Endothelial cell (in vitro differentiated cells): Measurements from ENCODE around the gene MT1A. TPM values are rescaled to one million over a fixed set of nuclear protein-coding genes. Genes with fewer than 3 reads are reported as not detected.

Experiments used
- DNase-seq: peaks from one replicate; pipeline ENCODE4 v3.0.0; 2021; ENCODE audit warnings: low spot score
- H3K27ac Mint-ChIP-seq: one replicate; pipeline ENCODE4 v1.8.0; 2021; ENCODE audit warnings: mixed read lengths, inconsistent platforms; ENCODE audit not compliant: unreplicated experiment
- H3K27me3 Mint-ChIP-seq: one replicate; pipeline ENCODE4 v1.8.0; 2021; ENCODE audit warnings: mild to moderate bottlenecking, moderate library complexity, mixed read lengths, inconsistent platforms; ENCODE audit not compliant: unreplicated experiment
- H3K36me3 Mint-ChIP-seq: one replicate; pipeline ENCODE4 v1.8.0; 2021; ENCODE audit warnings: mild to moderate bottlenecking, low read depth, mixed read lengths, inconsistent platforms; ENCODE audit not compliant: unreplicated experiment
- H3K4me1 Mint-ChIP-seq: one replicate; pipeline ENCODE4 v1.8.0; 2021; ENCODE audit warnings: mild to moderate bottlenecking, mixed read lengths, inconsistent platforms; ENCODE audit not compliant: unreplicated experiment
- H3K4me3 Mint-ChIP-seq: one replicate; pipeline ENCODE4 v1.8.0; 2021; ENCODE audit warnings: mild to moderate bottlenecking, mixed read lengths, inconsistent platforms; ENCODE audit not compliant: unreplicated experiment
- H3K9me3 Mint-ChIP-seq: one replicate; pipeline ENCODE4 v1.8.0; 2021; ENCODE audit warnings: mixed read lengths, inconsistent platforms; ENCODE audit not compliant: unreplicated experiment
- total RNA-seq: library from RNA; stranded (reverse); fragmentation: NEBNext Ultra II Directional; extraction: Animal tissue kit (Norgen Biotek cat#: 25700); gene quantifications from one replicate; pipeline ENCODE4 v1.2.1, GENCODE V29; 2021; ENCODE audit not compliant: unreplicated experiment
- TF ChIP-seq, protein P1 (sequence below): fragments of 200-600 bp; sonication (generic); IDR thresholded peaks from one replicate; pipeline ENCODE4 v1.5.0; 2021; ENCODE audit warnings: antibody characterized with exemption; ENCODE audit not compliant: unreplicated experiment

The MT1A gene
- total RNA-seq, 1 donor from 2014 or later = not detected

DNA sequence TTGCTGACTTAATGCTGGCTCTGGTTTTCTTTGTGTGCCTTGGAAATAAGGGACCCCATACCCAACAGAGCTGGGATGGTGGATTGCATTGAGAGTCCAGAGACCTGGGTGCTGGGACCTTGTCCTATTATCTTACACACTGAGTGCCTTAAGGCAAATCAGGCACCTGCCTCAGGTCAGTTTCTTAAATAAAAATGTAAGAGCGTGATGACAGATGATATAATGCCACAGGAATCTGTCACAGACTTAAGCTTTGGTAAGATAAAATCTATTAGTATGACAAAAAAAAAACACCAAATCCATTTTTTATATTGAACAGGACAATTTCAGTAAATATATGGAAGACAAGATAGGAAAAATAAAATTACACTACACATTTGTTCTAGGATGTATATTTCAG, 1.6 kb downstream of the MT1A start:
- no peak for DNase-seq
- H3K27me3 Mint-ChIP-seq = peaks cover 36% of the 10 kb centered on the region
- no peak overlapping the region for H3K27ac Mint-ChIP-seq
- H3K4me3 Mint-ChIP-seq = no peak overlapping the region
- TF ChIP-seq, protein P1, sequence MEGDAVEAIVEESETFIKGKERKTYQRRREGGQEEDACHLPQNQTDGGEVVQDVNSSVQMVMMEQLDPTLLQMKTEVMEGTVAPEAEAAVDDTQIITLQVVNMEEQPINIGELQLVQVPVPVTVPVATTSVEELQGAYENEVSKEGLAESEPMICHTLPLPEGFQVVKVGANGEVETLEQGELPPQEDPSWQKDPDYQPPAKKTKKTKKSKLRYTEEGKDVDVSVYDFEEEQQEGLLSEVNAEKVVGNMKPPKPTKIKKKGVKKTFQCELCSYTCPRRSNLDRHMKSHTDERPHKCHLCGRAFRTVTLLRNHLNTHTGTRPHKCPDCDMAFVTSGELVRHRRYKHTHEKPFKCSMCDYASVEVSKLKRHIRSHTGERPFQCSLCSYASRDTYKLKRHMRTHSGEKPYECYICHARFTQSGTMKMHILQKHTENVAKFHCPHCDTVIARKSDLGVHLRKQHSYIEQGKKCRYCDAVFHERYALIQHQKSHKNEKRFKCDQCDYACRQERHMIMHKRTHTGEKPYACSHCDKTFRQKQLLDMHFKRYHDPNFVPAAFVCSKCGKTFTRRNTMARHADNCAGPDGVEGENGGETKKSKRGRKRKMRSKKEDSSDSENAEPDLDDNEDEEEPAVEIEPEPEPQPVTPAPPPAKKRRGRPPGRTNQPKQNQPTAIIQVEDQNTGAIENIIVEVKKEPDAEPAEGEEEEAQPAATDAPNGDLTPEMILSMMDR = no peak
- H3K36me3 Mint-ChIP-seq = no peaks in the 10 kb centered on the region
- peaks cover 4% of the 10 kb centered on the region for H3K4me1 Mint-ChIP-seq
- H3K9me3 Mint-ChIP-seq = no peaks in the 10 kb centered on the region

DNA sequence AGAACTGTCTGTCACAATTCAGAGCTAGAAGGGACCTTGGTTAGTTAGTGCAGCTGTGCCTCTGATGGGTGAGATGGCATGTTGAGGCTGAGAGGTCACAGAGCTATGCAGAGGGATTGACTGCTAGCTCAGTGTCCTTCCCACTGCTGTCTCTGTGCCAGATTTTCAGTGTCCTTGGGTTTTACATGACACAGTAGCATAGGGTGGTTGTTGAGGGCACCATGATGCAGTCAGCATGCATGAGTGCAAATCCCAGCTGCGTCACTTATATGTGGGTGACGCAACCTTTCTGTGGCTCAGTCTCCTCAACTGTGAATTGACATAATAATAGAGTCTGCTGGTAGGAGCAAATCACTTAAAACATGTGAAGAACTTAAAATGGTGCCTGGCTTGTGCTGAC, 2.7 kb downstream of the MT1A start:
- Mint-ChIP-seq H3K27ac (no peak overlapping the region), H3K36me3 (no peaks in the 10 kb centered on the region), H3K9me3 (no peaks in the 10 kb centered on the region), H3K27me3 (peaks cover 34% of the 10 kb centered on the region), H3K4me1 (peaks cover 3% of the 10 kb centered on the region), H3K4me3 (no peak overlapping the region)
- TF ChIP-seq, protein P1 = no peak
- DNase-seq = no peak

DNA sequence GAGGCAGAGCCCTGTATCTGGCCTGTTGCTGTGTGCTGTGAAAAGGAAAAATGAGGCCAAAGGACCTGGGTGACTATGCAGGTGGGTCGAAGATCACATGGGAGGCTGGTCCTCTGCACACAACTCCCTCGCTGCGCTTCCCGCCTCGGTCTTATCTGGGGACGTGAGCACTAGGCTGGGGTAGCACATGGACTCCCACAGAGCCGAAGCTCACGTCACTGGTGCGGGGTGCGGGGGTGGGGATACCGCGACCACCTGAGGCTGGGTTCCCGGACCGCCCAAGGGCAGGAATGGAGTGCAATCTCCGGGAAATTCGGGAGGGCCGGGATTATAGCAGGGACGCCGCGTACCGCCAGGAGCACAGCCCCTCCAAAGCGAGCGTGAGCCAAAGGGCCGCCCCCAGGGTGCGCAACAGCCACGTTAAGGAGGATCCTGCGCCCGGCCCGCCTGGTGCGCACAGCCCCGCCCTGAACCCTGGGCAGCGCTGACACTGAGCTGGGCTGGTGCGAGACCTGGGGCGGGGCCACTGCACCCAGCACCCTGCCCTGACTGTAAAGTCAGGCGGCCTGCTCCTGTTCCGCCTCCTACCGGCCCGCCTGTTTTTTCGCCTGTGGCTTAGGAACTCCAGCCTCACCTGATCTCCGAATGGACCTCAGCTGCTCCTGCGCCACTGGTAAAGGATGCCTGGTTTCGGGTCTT, 4.8 kb downstream of the MT1A start:
- H3K4me3 Mint-ChIP-seq = no peak overlapping the region

DNA sequence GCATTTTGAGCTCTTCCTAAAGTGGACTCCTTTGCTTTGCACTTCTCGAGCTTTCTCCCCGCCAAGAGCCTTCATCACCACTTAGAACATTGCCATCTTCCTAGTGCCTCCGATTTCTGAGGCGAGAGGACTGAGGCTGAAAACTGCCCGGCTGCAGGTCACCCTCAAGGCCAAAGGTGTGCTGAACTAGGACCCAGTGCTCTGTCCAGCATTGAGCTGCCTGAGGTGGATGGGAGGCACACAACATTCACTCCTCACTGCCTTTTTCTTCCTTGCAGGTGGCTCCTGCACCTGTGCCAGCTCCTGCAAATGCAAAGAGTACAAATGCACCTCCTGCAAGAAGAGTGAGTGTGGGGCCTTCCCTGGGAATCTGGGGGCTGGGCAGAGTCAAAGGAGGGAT, 5.4 kb downstream of the MT1A start:
- H3K27me3 Mint-ChIP-seq = peaks cover 27% of the 10 kb centered on the region
- H3K36me3 Mint-ChIP-seq = no peaks in the 10 kb centered on the region

More for the DNA sequence above, 4.8 kb downstream of the MT1A start:
- TF ChIP-seq, protein P1 = no peak
- DNase-seq = no peak
- H3K27ac Mint-ChIP-seq = no peak overlapping the region
- no peaks in the 10 kb centered on the region for H3K9me3 Mint-ChIP-seq
- H3K4me1 Mint-ChIP-seq = no peaks in the 10 kb centered on the region
- H3K36me3 Mint-ChIP-seq = no peaks in the 10 kb centered on the region
- H3K27me3 Mint-ChIP-seq = peaks cover 27% of the 10 kb centered on the region

DNA sequence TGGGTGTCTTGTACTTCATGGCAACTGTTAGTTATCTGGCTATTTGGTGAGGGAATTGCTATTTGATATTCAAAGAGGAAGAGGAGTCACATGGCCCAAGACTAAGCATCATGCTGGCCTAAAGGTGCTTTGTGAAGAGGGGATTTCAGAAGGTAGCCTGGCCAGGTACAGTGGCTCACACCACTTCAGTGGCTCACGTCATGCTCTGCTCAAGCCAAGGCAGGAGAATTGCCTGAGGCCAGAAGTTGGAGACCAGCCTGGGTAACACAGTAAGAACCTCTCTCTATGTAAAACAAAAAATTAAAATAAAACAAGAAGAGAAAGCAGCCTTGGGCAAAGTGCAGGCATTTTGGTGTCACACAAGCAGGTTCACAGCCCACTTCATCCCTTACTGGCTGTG, 6.8 kb downstream of the MT1A start:
- DNase-seq = no peak
- TF ChIP-seq, protein P1 = no peak
- no peak overlapping the region for H3K27ac Mint-ChIP-seq
- no peaks in the 10 kb centered on the region for H3K36me3 Mint-ChIP-seq
- H3K9me3 Mint-ChIP-seq = no peaks in the 10 kb centered on the region
- no peak overlapping the region for H3K4me3 Mint-ChIP-seq
- no peaks in the 10 kb centered on the region for H3K4me1 Mint-ChIP-seq
- peaks cover 21% of the 10 kb centered on the region for H3K27me3 Mint-ChIP-seq

More for the DNA sequence above, 5.4 kb downstream of the MT1A start:
- H3K4me1 Mint-ChIP-seq = no peaks in the 10 kb centered on the region
- TF ChIP-seq, protein P1 = no peak
- no peak overlapping the region for H3K27ac Mint-ChIP-seq
- DNase-seq = no peak
- no peaks in the 10 kb centered on the region for H3K9me3 Mint-ChIP-seq
- H3K4me3 Mint-ChIP-seq = no peak overlapping the region
